ENCODE data around the gene CCNF.

CCNF gene

GRCh38 chr16:2489581-2489980 lies 60.3 kb downstream of the CCNF start:
- no peak for DNase-seq

- no peak for DNase-seq
Observed at GRCh38 chr16:2490190-2491105, 61.2 kb downstream of the CCNF start.

- DNase-seq: no peak
Observed at GRCh38 chr16:2492292-2492691, 63.0 kb downstream of the CCNF start.

GRCh38 chr16:2493605-2494004 lies 64.4 kb downstream of the CCNF start:
- DNase-seq: no peak

GRCh38 chr16:2494616-2495015 lies 65.4 kb downstream of the CCNF start:
- no peak for DNase-seq

- no peak for DNase-seq
Observed at GRCh38 chr16:2495041-2495440, 65.8 kb downstream of the CCNF start.

- no peak for DNase-seq
Observed at GRCh38 chr16:2496223-2497115, 67.2 kb downstream of the CCNF start.

GRCh38 chr16:2497116-2497630 lies 67.9 kb downstream of the CCNF start:
- no peak for DNase-seq

DNA sequence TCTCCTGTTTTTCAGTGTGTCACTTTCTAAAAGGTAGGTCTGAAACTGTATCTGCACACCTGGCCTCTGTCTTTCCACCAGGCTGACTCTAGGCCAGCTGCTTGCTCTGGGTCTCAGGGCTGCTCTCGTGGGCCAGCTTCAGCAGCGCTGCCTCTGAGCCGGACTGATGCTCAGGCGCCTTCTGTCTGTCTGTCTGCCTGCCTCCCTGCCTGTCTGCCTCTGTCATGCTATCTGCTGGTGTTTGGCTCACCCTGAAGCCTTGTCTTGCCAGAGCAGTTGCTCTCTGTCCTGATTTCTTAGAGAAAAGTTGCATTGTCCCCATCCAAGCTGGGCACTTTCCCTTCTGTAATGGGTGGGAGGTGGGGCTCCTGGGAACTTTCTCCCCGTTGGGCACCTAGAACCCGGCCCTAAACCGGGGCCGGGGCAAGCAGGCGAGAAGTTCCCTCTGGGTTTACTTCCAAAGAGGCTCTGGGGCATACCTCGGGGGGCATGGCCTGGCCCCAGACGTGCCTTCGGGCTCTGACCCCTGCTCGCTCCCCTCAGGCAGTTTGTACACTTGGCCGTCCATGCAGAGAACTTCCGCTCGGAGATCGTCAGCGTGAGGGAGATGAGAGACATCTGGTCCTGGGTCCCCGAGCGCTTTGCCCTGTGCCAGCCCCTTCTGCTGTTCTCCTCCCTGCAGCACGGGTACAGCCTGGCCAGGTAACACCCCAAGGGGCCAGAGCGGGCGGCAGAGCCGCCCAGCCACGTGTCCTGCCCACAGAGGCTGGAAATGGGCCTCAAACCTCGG lies 68.6 kb downstream of the CCNF start:
- DNase-seq: no peak

DNA sequence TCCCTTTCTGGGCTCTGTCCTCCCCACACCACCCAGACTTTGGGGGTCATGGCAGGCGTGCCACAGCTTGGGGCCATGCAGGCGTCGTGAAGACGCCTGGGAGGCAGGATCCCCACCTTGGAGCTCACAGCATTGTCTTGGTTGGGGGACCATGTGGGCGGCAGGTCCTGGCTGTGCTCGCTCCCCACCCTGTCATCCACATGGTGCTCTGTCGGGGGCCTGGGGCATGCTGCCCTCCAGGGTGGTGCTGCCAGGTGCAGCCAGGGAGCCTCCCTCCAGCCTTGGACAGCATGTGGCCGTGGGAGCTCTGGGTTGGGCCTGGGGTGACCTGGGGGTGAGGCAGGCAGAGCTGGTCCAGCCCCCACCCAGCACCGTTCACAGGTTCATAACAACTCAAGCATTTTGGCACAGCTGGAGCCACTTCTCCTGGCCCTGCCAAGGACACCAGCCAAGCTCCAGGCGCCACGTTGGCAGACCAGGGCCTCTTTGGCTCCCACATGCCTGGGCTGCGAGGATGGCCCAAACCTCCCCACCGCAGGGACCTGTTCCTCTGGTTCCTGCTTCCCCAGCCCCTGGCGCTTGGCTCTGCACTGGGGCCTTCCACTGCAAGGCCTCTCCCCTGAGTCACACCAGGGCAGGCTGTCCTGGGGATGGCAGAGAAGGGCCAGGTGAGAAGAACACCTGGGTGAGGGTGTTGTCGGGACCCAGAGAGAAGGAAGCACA lies 69.4 kb downstream of the CCNF start:
- DNase-seq: no peak

- no peak for DNase-seq
Observed at GRCh38 chr16:2499454-2499853, 70.2 kb downstream of the CCNF start.

GRCh38 chr16:2499890-2500429 lies 70.7 kb downstream of the CCNF start:
- DNase-seq: no peak

GRCh38 chr16:2500430-2500917 lies 71.2 kb downstream of the CCNF start:
- DNase-seq: no peak

GRCh38 chr16:2500918-2501750 lies 71.9 kb downstream of the CCNF start:
- DNase-seq: peak; percentile 81

GRCh38 chr16:2501946-2502895 lies 73.0 kb downstream of the CCNF start:
- no peak for DNase-seq

DNA sequence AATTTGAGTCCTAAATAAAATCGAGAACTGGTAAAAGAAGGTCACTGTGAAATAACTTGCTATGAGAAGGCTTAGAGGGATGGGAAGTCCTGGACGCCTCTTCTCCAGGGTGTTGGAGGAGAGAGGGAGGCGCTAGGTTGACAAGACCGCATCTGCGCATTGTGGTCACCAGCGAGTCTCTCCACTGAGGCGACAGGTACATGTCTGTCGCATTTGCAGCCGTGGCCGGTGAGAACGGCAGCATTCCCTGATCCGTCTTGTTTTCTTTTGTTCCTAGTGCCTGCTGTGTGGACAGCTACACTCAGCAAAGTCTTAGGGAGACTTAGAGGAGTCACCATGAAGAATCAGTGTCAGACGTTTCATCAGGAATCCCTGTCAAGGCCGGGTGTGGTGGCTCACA lies 76.4 kb downstream of the CCNF start:
- DNase-seq: no peak

DNA sequence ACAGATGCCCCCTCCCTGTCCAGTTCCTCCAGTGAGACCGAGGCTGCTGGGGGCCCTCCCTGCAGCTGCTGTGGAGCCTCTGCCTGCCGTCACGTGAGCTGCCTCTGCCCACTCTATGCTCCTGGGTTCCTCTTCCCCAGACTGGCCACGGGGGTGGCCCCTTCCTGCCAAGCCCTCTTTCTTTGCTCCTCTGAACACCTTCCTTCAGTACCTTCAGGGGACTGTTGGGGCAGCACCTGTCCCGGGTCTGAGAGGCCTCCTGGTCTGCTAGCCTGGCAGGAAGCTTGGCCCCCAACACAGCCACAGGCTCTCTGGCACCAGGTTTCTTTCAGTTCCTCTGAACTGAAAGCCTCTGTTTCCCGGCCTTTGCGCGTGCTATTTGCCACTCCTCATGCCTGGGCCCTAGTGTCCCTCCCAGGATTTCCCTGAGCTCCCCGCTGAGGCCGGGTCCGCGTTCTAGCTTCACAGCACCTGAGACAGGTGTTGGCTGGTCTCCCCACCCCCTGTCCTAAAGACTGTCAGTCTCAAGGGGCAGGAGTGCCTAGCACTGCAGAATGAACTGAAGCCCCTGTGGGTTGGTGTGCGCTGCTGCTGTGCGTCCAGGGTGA lies 77.9 kb downstream of the CCNF start:
- DNase-seq: no peak

DNA sequence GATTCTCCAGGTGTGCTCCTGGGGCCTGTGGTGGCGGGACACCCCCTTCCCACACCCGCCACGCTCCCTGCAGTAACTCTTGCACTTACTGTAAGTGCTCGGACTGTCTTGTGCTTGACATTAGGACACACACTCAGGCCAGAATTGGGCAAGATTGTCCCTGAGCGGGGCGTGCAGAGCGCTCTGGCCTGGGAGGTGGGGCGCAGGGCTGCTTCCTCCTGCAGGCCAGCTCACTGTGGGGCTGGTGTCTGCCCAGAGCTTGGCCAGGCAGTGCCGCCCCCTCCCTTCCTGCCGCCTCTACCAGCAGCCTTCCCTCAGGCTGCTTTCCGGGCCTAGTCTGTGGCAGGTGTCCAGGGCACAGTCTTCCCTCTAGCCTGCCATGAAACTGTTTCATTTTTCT lies 78.4 kb downstream of the CCNF start:
- no peak for DNase-seq
